Gastrocnemius medialis (tissue), 4 donors: ENCODE data around the gene SLC7A6. TPM values are rescaled to one million over a fixed set of nuclear protein-coding genes. Genes with fewer than 3 reads are reported as not detected.
A peak's percentile ranks its signal among the peaks of the same experiment; 100 is the strongest.

Experiments used
- ATAC-seq, 2 donors: fragments of 150-250 bp; one replicate each; pipeline ENCODE4 v1.9.1; 2016
- DNase-seq, 2 donors: peaks; one replicate each; pipeline ENCODE4 v3.0.0-alpha.2; 2019
- H3K27ac ChIP-seq, 4 donors: fragments of 200-600 bp; sonication (generic); 1 replicate in 1 of 4; 2 replicates in 3 of 4; pipeline ENCODE4 v1.5.1; 2016 to 2018; ENCODE audit warnings: mild to moderate bottlenecking in 2 of 4, moderate library complexity in 1 of 4
- H3K27me3 ChIP-seq, 3 donors: fragments of 200-600 bp; sonication (generic) in 2 of 3; 1 replicate in 1 of 3; 2 replicates in 2 of 3; pipeline versions ENCODE4 v1.5.1 to v1.6.0; 2016 to 2019; ENCODE audit warnings: mild to moderate bottlenecking in 1 of 3, moderate library complexity in 1 of 3
- H3K36me3 ChIP-seq, 2 donors: fragments of 200-600 bp; sonication (generic) in 1 of 2; one replicate each; pipeline ENCODE4 v1.5.1; 2017 to 2018
- H3K4me1 ChIP-seq, 2 donors: fragments of 200-600 bp; sonication (generic) in 1 of 2; one replicate each; pipeline ENCODE4 v1.5.1; 2016 to 2017; ENCODE audit warnings: mild to moderate bottlenecking in 2 of 2
- H3K4me3 ChIP-seq, 4 donors: fragments of 200-600 bp; sonication (generic) in 3 of 4; 1 replicate in 1 of 4; 2 replicates in 3 of 4; pipeline ENCODE4 v1.5.1; 2016 to 2019; ENCODE audit warnings: mild to moderate bottlenecking in 2 of 4
- H3K9me3 ChIP-seq, 3 donors: fragments of 200-600 bp; sonication (generic) in 2 of 3; 1 replicate in 1 of 3; 2 replicates in 2 of 3; pipeline ENCODE4 v1.5.1; 2016 to 2019
- CTCF ChIP-seq, 5 experiments: fragments of 450-650 bp in 3 of 5; fragments of 200-600 bp in 2 of 5; sonication (generic) in 2 of 5; IDR thresholded peaks in 4 of 5; conservative IDR thresholded peaks in 1 of 5; 1 replicate in 4 of 5; 2 replicates in 1 of 5; pipeline ENCODE4 v1.5.1; 2016 to 2019; ENCODE audit warnings: antibody characterized with exemption in 5 of 5, mild to moderate bottlenecking in 3 of 5, moderate library complexity in 3 of 5
- POLR2A ChIP-seq, 2 donors: fragments of 450-650 bp; IDR thresholded peaks; one replicate each; pipeline ENCODE4 v1.6.1; 2017; ENCODE audit warnings: antibody characterized with exemption in 2 of 2, mild to moderate bottlenecking in 2 of 2, moderate library complexity in 2 of 2
- in situ Hi-C, 4 donors: fragments of 200-750 bp; cut with MboI; loops; one replicate each; pipeline versions ENCODE4 v1.15.0 to v1.8.0; 2017; ENCODE audit warnings: low sequenced_read_pairs in 4 of 4
- intact Hi-C: fragments of 100-400 bp; cut with DNase I; formaldehyde crosslinking; loops from one replicate; pipeline ENCODE4 v1.15.1; 2023; ENCODE audit warnings: low total_unique reads
- total RNA-seq, 4 donors: library from RNA; depleted of rRNA; stranded (reverse); fragments of >200 nt; gene quantifications; one replicate each; pipeline versions ENCODE4 v1.1.0 to v1.2.3, GENCODE V29; 2016

The SLC7A6 gene
- total RNA-seq, 4 donors from 2014 or later: 97.3 to 205 (median 117) TPM

- peak overlapping the region; percentile 84 to 96 (median 94) for H3K4me3 ChIP-seq
- TF ChIP-seq CTCF (IDR thresholded peaks at IDR 0.05 in 4 of 5, conservative IDR thresholded peaks at IDR 0.05 in 1 of 5) (no peak), POLR2A (IDR thresholded peaks at IDR 0.05) (peak; percentile 66 to 90)
- H3K27me3 ChIP-seq: no peaks in the 10 kb centered on the region
- DNase-seq: peak; percentile 77 to 91
- peaks cover 0 to 28% of the 10 kb centered on the region in 2 donors for H3K36me3 ChIP-seq
- H3K27ac ChIP-seq: peak overlapping the region; percentile 95 to 100 (median 99)
- peak; percentile 72 to 78 for ATAC-seq
- in situ Hi-C loops (no loop called here), intact Hi-C loops (loop anchor here (2.0 kb wide), 1 partner anchor 18 kb away; no protein-coding TSS in a partner anchor)
- peaks cover 42 to 69% of the 10 kb centered on the region in 2 donors for H3K4me1 ChIP-seq
- H3K9me3 ChIP-seq: no peaks in the 10 kb centered on the region
These were observed 973 bp downstream of the SLC7A6 start for GRCh38 chr16:68265078-68265920.

GRCh38 chr16:68267612-68268405 is 3.5 kb downstream of the SLC7A6 start:
- H3K27ac ChIP-seq: peak overlapping the region; percentile 95 to 100 (median 99)
- peak in 1 of 2 donors; percentile 55 for DNase-seq
- intact Hi-C loops (no loop called here), in situ Hi-C loops (no loop called here)
- no peak for ATAC-seq
- no peaks in the 10 kb centered on the region for H3K9me3 ChIP-seq
- peaks cover 0 to 31% of the 10 kb centered on the region in 2 donors for H3K36me3 ChIP-seq
- H3K4me1 ChIP-seq: peaks cover 65 to 80% of the 10 kb centered on the region in 2 donors
- H3K4me3 ChIP-seq: peak overlapping the region; percentile 41 to 96 (median 94)
- TF ChIP-seq CTCF (IDR thresholded peaks at IDR 0.05 in 4 of 5, conservative IDR thresholded peaks at IDR 0.05 in 1 of 5) (no peak), POLR2A (IDR thresholded peaks at IDR 0.05) (no peak)
- H3K27me3 ChIP-seq: no peaks in the 10 kb centered on the region

GRCh38 chr16:68269793-68270192 is 5.5 kb downstream of the SLC7A6 start:
- TF ChIP-seq CTCF (IDR thresholded peaks at IDR 0.05 in 4 of 5, conservative IDR thresholded peaks at IDR 0.05 in 1 of 5) (no peak), POLR2A (IDR thresholded peaks at IDR 0.05) (no peak)
- intact Hi-C loops: no loop called here
- Histone ChIP-seq H3K36me3 (peaks cover 0 to 51% of the 10 kb centered on the region in 2 donors), H3K9me3 (no peaks in the 10 kb centered on the region), H3K27ac (peak overlapping the region; percentile 95 to 100 (median 99)), H3K4me1 (peaks cover 83 to 85% of the 10 kb centered on the region in 2 donors), H3K4me3 (peak overlapping the region; percentile 15 to 96 (median 94)), H3K27me3 (no peaks in the 10 kb centered on the region)
- in situ Hi-C loops: no loop called here
- no peak for DNase-seq
- no peak for ATAC-seq

GRCh38 chr16:68270353-68270752 is 6.0 kb downstream of the SLC7A6 start:
- no peak for DNase-seq
- peaks cover 0 to 57% of the 10 kb centered on the region in 2 donors for H3K36me3 ChIP-seq
- H3K4me3 ChIP-seq: peak overlapping the region; percentile 15 to 96 (median 94)
- intact Hi-C loops: no loop called here
- peak overlapping the region; percentile 95 to 100 (median 99) for H3K27ac ChIP-seq
- no peak for ATAC-seq
- peaks cover 89 to 90% of the 10 kb centered on the region in 2 donors for H3K4me1 ChIP-seq
- in situ Hi-C loops: no loop called here
- H3K9me3 ChIP-seq: no peaks in the 10 kb centered on the region
- H3K27me3 ChIP-seq: no peaks in the 10 kb centered on the region
- TF ChIP-seq CTCF (IDR thresholded peaks at IDR 0.05 in 4 of 5, conservative IDR thresholded peaks at IDR 0.05 in 1 of 5) (no peak), POLR2A (IDR thresholded peaks at IDR 0.05) (no peak)
